Esophagus muscularis mucosa (tissue), 4 donors: ENCODE measurements around the gene RHOT2. TPM values are rescaled to one million over a fixed set of nuclear protein-coding genes. Genes with fewer than 3 reads are reported as not detected.
A peak's percentile ranks its signal among the peaks of the same experiment; 100 is the strongest.
"Not testable (repeated sequence)": the region's sequence is repeated elsewhere in the genome, so short reads cannot be mapped to it uniquely, and the experiment has no call there.

Experiments
- DNase-seq: peaks from one replicate; pipeline ENCODE4 v3.0.0-alpha.2; 2017; ENCODE audit errors: extremely low spot score
- H3K27ac ChIP-seq, 4 donors: fragments of 200-600 bp; sonication (generic); replicated peaks in 1 of 4; 1 replicate in 3 of 4; 2 replicates in 1 of 4; pipeline ENCODE4 v1.5.1; 2016 to 2019; ENCODE audit warnings: mild to moderate bottlenecking in 1 of 4
- H3K27me3 ChIP-seq, 4 donors: fragments of 200-600 bp; sonication (generic); one replicate each; pipeline versions ENCODE4 v1.5.1 to v1.6.0; 2016 to 2019
- H3K36me3 ChIP-seq, 4 donors: fragments of 200-600 bp; sonication (generic); one replicate each; pipeline ENCODE4 v1.5.1; 2016 to 2019
- H3K4me1 ChIP-seq, 4 donors: fragments of 200-600 bp; sonication (generic); one replicate each; pipeline ENCODE4 v1.5.1; 2016 to 2019
- H3K4me3 ChIP-seq, 4 donors: fragments of 200-600 bp; sonication (generic); 1 replicate in 2 of 4; 2 replicates in 2 of 4; pipeline ENCODE4 v1.5.1; 2016 to 2019; ENCODE audit warnings: mild to moderate bottlenecking in 4 of 4, moderate library complexity in 1 of 4
- H3K9me3 ChIP-seq, 4 donors: fragments of 200-600 bp; sonication (generic); 1 replicate in 3 of 4; 2 replicates in 1 of 4; pipeline ENCODE4 v1.5.1; 2016 to 2019
- CTCF ChIP-seq, 3 experiments: fragments of 200-600 bp in 2 of 3; fragments of 450-650 bp in 1 of 3; sonication (generic) in 2 of 3; IDR thresholded peaks; one replicate each; pipeline ENCODE4 v1.5.1; 2017 to 2019; ENCODE audit warnings: antibody characterized with exemption in 3 of 3, mild to moderate bottlenecking in 2 of 3, moderate library complexity in 1 of 3
- EP300 ChIP-seq: sonication (generic); formaldehyde crosslinking; IDR thresholded peaks from one replicate; pipeline ENCODE4 v1.6.1; 2017; ENCODE audit warnings: antibody characterized with exemption
- POLR2A ChIP-seq: fragments of 450-650 bp; IDR thresholded peaks from one replicate; pipeline ENCODE4 v1.6.1; 2017; ENCODE audit warnings: antibody characterized with exemption, moderate library complexity, mild to moderate bottlenecking, low read depth
- POLR2AphosphoS5 ChIP-seq, 2 donors: sonication (generic); formaldehyde crosslinking; IDR thresholded peaks; one replicate each; pipeline ENCODE4 v1.6.1; 2017; ENCODE audit warnings: antibody characterized with exemption in 2 of 2
- WGBS: methylation state at CpG from one replicate; pipeline ENCODE4 v1.1.5; 2018; 5-methylcytosine and 5-hydroxymethylcytosine counted together
- intact Hi-C: fragments of 100-400 bp; cut with DNase I; formaldehyde crosslinking; loops from one replicate; pipeline ENCODE4 v1.15.1; 2023
- total RNA-seq, 4 donors: library from RNA; depleted of rRNA; stranded (reverse); fragments of >200 nt; gene quantifications; one replicate each; pipeline versions ENCODE4 v1.1.0 to v1.2.1, GENCODE V29; 2016

The RHOT2 gene
- total RNA-seq, 4 donors from 2014 or later: 34.5 to 67.5 (median 58.6) TPM

DNA sequence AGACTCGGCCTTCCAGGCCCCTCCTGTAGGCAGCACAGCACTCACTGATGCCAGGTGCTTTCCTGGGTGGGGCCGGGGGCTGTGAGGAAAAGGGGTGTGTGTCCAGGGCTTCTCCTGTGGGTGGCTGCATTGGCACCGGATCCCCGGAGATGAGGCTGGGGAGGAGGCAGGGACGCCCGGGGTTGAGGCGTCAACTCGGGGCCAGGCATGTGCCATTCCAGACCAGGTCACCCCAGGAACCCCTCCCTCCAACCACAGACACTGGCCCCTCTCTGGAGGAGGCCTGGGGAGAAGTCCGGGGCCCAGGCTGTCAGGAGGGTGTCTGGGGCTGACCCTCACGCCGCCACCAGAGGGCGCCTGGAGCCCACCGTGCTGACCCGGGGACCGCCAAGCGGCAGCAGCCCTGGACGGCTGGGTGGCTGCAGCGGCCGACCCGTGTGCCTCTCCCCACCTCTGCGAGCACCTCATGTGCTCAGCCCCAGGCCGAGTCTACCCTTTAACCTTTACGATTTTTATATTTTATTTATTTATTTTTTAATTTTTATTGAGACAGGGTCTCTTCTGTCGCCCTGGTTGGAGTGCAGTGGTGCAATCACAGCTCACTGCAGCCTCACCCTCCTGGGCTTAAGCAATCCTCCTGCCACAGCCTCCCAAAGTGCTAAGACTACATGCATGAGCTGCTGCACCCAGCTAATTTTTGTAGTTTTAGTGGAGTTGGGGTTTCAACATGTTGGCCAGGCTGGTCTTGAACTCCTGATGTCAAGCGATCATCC is 43.8 kb downstream of the RHOT2 start:
- DNase-seq: no peak
- TF ChIP-seq POLR2A (no peak), EP300 (no peak), POLR2AphosphoS5 (IDR thresholded peaks at IDR 0.05) (peak in 1 of 2 donors; percentile 32), CTCF (IDR thresholded peaks at IDR 0.05) (peak; percentile 93 to 96 (median 94))
- Histone ChIP-seq H3K36me3 (peaks cover 0 to under 1% (median 0%) of the 10 kb centered on the region in 4 donors), H3K27me3 (peaks cover 0 to 65% (median 45%) of the 10 kb centered on the region in 4 donors), H3K27ac (no peak overlapping the region), H3K9me3 (no peaks in the 10 kb centered on the region), H3K4me1 (peaks cover 20 to 56% (median 45%) of the 10 kb centered on the region in 4 donors), H3K4me3 (no peak overlapping the region)
- WGBS: 14% methylated on average over 14 of the region's 25 CpGs
- intact Hi-C loops: loop anchor here (1.0 to 2.0 kb wide), 2 partner anchors 31 to 74 kb away; no protein-coding TSS in a partner anchor

- DNase-seq, intact Hi-C loops: not testable (repeated sequence)
Measured at GRCh38 chr16:712740-713250, 44.9 kb downstream of the RHOT2 start.

DNA sequence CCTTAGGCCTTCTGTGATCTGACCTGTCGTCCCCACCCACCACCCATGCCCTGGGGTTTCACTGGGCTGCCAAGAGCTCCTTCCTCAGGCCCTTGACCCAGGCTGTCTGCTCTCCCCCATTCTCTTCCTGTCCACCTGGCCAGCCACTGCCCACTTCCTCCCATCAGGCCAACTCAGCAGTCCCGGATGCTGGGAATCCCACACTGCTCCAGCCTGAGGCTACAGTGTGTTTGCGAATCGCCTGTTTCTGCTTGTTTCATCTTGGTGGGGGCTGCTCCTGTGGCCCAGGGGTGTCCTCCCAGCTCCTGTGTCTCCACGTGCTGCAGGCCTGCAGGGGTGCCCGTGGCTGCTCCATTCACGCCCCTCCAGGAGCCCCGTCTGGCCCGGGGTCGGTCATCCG is 46.1 kb downstream of the RHOT2 start:
- Histone ChIP-seq H3K27ac (no peak overlapping the region), H3K36me3 (peaks cover 0 to 10% (median 3%) of the 10 kb centered on the region in 4 donors), H3K4me1 (peaks cover 24 to 76% (median 56%) of the 10 kb centered on the region in 4 donors), H3K4me3 (peak overlapping the region in 3 of 4 donors; percentile 68 to 86 (median 86)), H3K27me3 (peaks cover 0 to 41% (median 24%) of the 10 kb centered on the region in 4 donors), H3K9me3 (no peaks in the 10 kb centered on the region)
- no peak for DNase-seq
- intact Hi-C loops: no loop called here
- WGBS: 62% methylated on average over 9 of the region's 11 CpGs
- TF ChIP-seq POLR2AphosphoS5 (IDR thresholded peaks at IDR 0.05) (no peak), EP300 (no peak), POLR2A (no peak), CTCF (IDR thresholded peaks at IDR 0.05) (no peak)

More at GRCh38 chr16:712740-713250, 44.9 kb downstream of the RHOT2 start:
- Histone ChIP-seq H3K4me1 (peaks cover 23 to 67% (median 51%) of the 10 kb centered on the region in 4 donors), H3K27me3 (peaks cover 0 to 54% (median 37%) of the 10 kb centered on the region in 4 donors)
- WGBS: 58% methylated on average over 12 of the region's 13 CpGs
- not testable (repeated sequence) for H3K27ac ChIP-seq, H3K36me3 ChIP-seq, H3K9me3 ChIP-seq, H3K4me3 ChIP-seq
- TF ChIP-seq POLR2AphosphoS5 (IDR thresholded peaks at IDR 0.05) (peak in 1 of 2 donors; percentile 19), CTCF (IDR thresholded peaks at IDR 0.05) (peak in 2 of 3 experiments; percentile 18 to 29)

DNA sequence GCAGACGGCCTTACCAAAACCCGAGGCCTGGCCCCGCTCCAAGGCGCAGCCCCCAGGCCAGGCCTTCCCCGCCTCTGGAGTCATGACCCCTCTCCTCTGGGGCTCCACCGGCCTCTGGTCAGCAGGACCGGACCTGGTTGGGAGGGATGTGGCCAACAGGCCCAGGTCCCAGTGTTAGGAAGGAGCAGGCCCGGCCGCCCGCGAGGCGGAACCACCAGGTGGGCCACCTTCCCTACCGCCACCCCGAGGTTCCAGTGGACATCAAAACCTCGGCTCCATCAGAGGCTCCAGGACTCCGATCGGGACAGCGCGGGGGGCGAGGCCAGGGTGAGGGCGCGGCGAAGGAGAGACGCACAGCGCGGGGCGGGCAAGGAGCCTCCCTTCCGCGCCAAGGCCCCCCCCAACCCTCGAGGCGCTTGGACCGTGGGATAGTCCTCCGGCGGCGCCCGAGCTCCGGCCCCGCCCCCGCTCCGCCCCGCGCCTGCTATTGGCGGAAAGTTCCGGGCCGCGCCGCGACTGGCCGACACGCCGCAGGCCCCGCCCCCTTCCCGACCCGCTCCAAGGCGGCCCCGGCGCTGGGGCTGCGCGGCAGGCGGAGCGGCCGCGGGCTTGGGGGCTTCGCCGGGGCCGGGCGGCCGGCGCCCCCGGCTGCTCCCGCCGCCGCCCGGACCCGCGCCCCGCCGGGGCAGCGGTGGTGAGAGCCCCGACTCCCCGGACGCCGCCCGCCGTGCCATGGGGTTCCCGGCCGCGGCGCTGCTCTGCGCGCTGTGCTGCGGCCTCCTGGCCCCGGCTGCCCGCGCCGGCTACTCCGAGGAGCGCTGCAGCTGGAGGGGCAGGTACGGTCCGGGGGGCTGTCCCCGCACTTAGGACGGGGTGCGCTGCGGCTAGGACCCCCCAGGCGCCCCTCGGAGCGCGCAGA is 46.9 kb downstream of the RHOT2 start, which contains the start of gene METRN:
Gene METRN (plus strand): TSS at position 561 of the 919 bp plus-strand sequence. CDS start 172 bp downstream, at position 733.
- peak; percentile 95 for DNase-seq
- intact Hi-C loops: no loop called here
- TF ChIP-seq CTCF (IDR thresholded peaks at IDR 0.05) (peak in 1 of 3 experiments; percentile 15), POLR2A (no peak), EP300 (no peak), POLR2AphosphoS5 (IDR thresholded peaks at IDR 0.05) (peak; percentile 15 to 36)
- peak within 1 kb of the TSS; percentile 68 to 86 (median 83) for H3K4me3 ChIP-seq
- peak within 1 kb of the TSS; percentile 42 to 66 (median 56) for H3K27ac ChIP-seq
- WGBS: 13% methylated on average over 6 of the region's 108 CpGs
- H3K9me3 ChIP-seq: no peaks in the 10 kb centered on the region
- H3K36me3 ChIP-seq: peaks cover 0 to 10% (median 3%) of the 10 kb centered on the region in 4 donors
- peaks cover 31 to 78% (median 60%) of the 10 kb centered on the region in 4 donors for H3K4me1 ChIP-seq
- peaks cover 0 to 34% (median 18%) of the 10 kb centered on the region in 4 donors for H3K27me3 ChIP-seq
